ENCODE data around the gene KIF21A.

DNA sequence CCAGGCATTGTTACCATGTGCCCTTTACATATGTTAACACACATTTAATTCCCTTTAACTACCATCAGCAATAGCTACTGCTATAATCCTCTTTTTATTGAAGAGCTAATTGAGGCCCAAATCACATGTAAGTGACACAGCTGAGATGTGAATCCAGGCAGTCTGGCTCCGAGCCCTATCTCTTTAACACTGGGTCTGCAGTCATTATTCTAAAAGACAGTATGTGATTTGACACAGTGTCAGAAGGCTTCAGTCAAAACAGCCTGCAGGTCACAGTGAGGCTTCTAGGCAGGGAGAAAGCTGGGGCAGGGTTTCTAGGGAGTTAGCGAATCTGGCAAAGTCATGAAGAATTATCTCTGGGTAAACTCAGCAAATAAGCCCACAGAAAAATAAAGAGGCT lies 148.2 kb downstream of the KIF21A start:
- TF ChIP-seq, protein P1, sequence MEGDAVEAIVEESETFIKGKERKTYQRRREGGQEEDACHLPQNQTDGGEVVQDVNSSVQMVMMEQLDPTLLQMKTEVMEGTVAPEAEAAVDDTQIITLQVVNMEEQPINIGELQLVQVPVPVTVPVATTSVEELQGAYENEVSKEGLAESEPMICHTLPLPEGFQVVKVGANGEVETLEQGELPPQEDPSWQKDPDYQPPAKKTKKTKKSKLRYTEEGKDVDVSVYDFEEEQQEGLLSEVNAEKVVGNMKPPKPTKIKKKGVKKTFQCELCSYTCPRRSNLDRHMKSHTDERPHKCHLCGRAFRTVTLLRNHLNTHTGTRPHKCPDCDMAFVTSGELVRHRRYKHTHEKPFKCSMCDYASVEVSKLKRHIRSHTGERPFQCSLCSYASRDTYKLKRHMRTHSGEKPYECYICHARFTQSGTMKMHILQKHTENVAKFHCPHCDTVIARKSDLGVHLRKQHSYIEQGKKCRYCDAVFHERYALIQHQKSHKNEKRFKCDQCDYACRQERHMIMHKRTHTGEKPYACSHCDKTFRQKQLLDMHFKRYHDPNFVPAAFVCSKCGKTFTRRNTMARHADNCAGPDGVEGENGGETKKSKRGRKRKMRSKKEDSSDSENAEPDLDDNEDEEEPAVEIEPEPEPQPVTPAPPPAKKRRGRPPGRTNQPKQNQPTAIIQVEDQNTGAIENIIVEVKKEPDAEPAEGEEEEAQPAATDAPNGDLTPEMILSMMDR (IDR thresholded peaks at IDR 0.05) = no peak
- no peak for TF ChIP-seq POLR2A (IDR thresholded peaks at IDR 0.05)

Data from testis (tissue), 2 donors.